ENCODE data around the gene CRIM1.

The CRIM1 gene

GRCh38 chr2:36462311-36462935 is 106.8 kb downstream of the CRIM1 start:
- no peak for DNase-seq

GRCh38 chr2:36463365-36463764 is 107.8 kb downstream of the CRIM1 start:
- no peak for DNase-seq

- DNase-seq: no peak
These were observed 108.6 kb downstream of the CRIM1 start for GRCh38 chr2:36464006-36464721.

GRCh38 chr2:36466135-36466534 is 110.6 kb downstream of the CRIM1 start:
- no peak for DNase-seq

- DNase-seq: no peak
These were observed 113.0 kb downstream of the CRIM1 start for GRCh38 chr2:36468463-36469105.

GRCh38 chr2:36469106-36469477 is 113.5 kb downstream of the CRIM1 start:
- DNase-seq: no peak

GRCh38 chr2:36469710-36470109 is 114.1 kb downstream of the CRIM1 start:
- no peak for DNase-seq

GRCh38 chr2:36473230-36473629 is 117.7 kb downstream of the CRIM1 start:
- no peak for DNase-seq

GRCh38 chr2:36476411-36476810 is 120.8 kb downstream of the CRIM1 start:
- DNase-seq: no peak

GRCh38 chr2:36477315-36477714 is 121.7 kb downstream of the CRIM1 start:
- DNase-seq: no peak

- no peak for DNase-seq
These were observed 122.2 kb downstream of the CRIM1 start for GRCh38 chr2:36477746-36478145.

GRCh38 chr2:36478332-36478738 is 122.8 kb downstream of the CRIM1 start:
- no peak for DNase-seq

- no peak for DNase-seq
These were observed 123.4 kb downstream of the CRIM1 start for GRCh38 chr2:36478999-36479398.

- no peak for DNase-seq
These were observed 123.8 kb downstream of the CRIM1 start for GRCh38 chr2:36479406-36479805.

GRCh38 chr2:36480028-36480427 is 124.5 kb downstream of the CRIM1 start:
- no peak for DNase-seq

GRCh38 chr2:36480636-36481035 is 125.1 kb downstream of the CRIM1 start:
- no peak for DNase-seq

GRCh38 chr2:36481709-36482108 is 126.1 kb downstream of the CRIM1 start:
- no peak for DNase-seq

GRCh38 chr2:36482576-36483214 is 127.1 kb downstream of the CRIM1 start:
- DNase-seq: no peak

- no peak for DNase-seq
These were observed 127.7 kb downstream of the CRIM1 start for GRCh38 chr2:36483290-36483689.

- no peak for DNase-seq
These were observed 128.9 kb downstream of the CRIM1 start for GRCh38 chr2:36484454-36484853.

- DNase-seq: no peak
These were observed 129.9 kb downstream of the CRIM1 start for GRCh38 chr2:36485521-36485920.

- DNase-seq: no peak
These were observed 131.0 kb downstream of the CRIM1 start for GRCh38 chr2:36486521-36487044.

GRCh38 chr2:36487947-36488346 is 132.4 kb downstream of the CRIM1 start:
- DNase-seq: no peak

- no peak for DNase-seq
These were observed 133.7 kb downstream of the CRIM1 start for GRCh38 chr2:36489281-36489680.

All from stimulated activated CD4-positive, alpha-beta T cell treated with anti-CD3 and anti-CD28 coated beads, Interleukin-1b, Interleukin-23, amount 100 ng/mL, for 48 hours (primary cell).